ENCODE data around the gene TLX3.

The TLX3 gene

GRCh38 chr5:171306166-171306565, 2.9 kb upstream of the TLX3 start:
- no peak for DNase-seq

DNA sequence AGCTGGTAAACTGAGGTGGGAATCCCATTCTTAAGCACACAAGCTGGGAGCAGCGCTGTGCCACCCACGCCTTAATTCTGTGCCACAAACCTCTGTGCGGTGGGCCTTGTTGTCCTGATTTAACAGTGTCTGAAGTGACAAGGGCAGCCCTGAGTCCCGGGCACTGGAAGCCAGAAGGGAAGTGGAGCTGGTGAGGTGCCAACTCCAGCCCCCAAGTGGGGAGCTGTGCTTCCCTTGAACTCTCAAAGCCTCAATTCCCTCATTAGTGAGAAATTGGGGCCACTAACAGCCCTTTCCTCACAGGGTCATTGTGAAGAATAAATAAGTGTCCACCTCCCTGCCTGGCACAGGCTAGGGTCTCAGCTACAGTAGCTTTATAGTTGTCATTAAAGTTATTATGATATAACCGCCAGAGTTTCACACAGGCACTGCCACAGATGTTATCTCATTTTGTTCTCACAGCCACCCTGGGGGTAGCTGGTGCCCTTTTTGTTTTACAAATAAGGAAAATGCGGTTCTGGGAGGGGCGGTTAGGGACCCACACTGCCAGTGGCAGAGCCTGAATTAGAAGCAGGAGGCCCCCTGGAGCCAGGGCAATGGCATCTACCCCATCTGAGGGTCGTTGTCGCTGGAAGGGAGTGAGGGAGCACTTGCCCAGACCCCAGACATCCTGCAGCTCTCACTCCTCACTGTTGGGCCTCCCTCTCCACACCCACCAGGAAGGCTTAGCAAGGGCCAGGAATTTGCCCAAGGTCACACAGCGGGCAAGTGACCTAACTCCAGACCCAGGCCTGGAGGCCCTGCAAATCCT, 2.1 kb upstream of the TLX3 start:
- DNase-seq: no peak

- DNase-seq: no peak
Observed at GRCh38 chr5:171307789-171308452, 1.1 kb upstream of the TLX3 start.

DNA sequence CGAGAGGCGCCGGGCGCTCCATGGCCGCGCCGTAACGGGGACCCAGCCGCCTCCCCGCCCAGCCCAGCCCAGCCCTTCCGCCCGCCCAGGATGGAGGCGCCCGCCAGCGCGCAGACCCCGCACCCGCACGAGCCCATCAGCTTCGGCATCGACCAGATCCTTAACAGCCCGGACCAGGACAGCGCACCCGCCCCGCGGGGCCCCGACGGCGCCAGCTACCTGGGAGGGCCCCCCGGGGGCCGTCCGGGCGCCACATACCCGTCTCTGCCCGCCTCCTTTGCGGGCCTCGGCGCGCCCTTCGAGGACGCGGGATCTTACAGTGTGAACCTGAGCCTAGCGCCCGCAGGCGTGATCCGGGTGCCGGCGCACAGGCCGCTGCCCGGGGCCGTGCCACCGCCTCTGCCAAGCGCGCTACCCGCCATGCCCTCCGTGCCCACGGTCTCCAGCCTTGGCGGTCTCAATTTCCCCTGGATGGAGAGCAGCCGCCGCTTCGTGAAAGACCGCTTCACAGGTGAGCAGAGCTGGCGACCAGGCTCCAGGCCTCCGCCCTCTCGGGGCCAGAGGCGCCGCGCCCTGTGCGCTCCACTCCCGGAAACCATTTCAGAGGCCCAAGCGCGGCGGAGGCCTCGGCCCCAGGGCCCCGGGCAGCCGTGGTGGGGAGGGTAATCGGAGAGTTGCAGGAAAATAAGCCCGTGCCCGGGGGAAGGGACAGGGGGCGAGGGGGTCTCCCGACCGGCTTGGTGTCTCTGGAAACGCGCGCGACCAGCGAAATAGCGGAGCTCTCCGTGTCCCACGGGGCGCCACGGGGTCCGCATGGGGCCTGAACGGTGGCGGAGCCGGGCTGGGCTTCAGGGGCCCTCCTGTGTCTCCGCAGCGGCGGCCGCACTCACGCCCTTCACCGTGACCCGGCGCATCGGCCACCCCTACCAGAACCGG, 496 bp downstream of the TLX3 start:
- no peak for DNase-seq

GRCh38 chr5:171310212-171310818, 1.3 kb downstream of the TLX3 start:
- DNase-seq: no peak

DNA sequence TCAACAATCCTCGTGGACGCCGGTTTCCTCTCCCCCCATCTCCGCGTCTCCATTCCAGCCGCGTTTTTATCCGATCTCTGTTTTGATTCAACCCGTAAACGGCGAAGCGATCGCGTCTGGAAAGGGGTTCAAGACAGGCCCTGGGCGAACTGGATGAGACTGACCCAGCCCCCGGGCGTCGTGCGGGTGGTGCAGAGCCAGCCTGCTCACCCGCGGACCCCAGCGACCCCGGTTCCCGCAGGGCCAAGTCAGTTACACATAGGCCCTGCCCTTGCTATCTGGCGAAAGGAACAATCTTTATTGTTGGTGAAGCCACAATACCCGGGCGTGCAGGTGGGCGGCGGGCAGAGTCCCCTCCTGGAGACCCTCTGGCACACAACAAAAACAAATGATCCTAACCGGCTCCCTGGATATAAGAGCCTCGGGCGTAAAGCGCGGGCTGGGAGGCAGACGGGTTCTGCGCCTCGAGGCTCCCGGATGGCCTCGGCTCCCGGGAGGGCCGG, 1.8 kb downstream of the TLX3 start:
- DNase-seq: no peak

DNA sequence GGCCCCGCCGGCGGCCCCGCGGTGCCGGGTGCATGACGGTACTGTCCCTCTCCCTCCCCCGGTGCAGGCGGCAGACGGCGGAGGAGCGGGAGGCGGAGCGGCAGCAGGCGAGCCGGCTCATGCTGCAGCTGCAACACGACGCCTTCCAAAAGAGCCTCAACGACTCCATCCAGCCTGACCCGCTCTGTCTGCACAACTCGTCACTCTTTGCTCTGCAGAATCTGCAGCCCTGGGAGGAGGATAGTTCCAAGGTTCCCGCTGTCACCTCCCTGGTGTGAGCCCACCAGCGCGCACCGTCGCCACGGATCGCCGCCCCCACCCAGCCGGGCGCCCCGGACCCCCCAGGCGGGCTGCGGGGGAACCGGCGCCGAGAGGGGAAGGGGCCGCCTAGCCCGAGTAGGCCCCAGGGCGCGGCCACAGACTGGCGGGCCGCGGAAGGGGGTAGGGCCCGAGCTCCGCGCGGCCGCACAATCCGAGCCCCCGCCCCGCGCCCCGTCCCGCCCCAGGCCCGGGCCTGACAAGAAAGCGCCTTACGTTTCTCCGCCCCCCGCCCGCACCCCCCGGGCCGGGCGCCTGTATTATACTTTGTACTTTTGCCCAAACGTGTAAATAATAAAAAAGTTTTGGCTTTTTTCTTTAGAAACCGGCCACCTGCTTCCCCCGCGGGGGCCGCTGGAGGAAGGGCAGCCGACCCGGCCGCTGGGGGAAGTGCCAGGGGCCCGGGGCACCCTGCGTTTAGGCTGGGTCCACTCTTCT, 2.5 kb downstream of the TLX3 start:
- DNase-seq: no peak

DNA sequence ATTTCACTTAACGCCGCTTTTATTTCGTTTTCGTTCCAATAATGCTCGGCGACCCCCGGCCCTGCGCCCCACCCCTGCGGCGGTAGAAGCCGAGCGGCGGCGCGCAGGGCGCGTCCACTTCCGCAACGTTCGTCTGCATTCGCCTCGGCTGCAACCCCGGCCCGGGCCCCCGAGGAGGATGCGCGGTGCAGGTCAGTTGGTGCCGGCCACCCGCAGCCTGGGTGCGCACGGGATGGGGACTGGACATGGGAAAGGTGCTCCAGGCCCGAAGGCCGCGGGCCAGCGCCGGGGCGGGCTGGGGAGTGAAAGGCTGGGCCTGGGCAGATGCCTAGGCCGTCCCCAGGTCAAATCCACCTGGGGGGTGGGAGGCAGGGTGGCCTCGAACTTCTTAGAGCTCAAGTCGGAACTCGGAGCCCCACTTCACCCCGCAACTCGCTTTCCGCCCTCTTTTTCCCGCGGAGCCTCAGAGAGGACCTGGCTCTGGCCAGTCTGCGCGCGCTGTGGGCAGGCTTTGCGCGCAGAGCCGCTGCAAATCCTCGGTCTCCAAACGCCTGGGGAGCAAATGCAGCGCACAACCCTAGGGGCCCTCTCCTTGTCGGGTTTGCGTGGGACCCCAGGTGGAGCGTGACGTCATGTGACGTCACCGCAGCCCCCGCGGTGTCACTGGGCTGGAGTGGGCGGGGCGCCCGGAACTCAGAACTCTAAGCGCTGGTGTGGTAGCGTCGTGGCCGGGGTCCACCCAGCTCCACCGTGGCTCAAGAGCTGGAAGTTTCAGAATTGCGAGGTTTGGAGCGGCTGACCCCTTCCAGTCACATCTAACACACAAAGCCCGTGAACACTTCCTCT, 3.3 kb downstream of the TLX3 start:
- no peak for DNase-seq

DNA sequence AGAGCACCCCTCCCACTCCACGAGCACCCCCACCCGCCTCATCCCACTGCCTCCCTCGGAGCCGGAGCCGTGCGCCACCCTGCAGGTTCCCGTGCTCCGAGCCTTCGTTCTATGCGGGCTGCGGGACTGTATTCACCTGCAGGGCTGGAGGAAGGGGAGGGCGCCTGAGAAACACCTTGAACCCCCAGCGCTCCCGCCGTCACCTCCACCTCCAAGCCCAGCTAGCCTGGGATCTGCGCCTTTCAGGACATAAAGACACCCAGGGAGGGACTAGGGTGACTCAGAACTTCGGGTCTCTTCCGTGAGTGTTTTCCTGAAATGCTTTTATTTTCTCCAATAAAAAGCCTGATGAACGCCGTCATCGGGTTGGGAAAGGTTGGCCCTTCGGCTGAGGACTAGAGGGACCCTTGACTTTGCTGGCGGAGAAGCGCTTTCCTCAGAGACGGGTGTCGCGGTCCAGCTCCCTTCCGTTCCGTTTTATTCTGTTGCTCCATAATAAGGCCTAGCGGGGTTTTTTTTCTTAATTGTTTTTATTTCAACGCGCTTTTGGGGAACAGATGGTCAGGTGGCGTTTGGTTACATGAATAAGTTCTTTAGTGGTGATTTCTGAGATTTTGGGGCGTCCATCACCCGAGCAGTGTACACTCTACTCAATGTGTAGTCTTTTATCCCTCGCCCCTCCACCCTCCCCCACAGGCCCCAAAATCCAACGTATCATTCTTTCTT, 4.6 kb downstream of the TLX3 start:
- no peak for DNase-seq

GRCh38 chr5:171314728-171315385, 5.8 kb downstream of the TLX3 start:
- DNase-seq: no peak

- DNase-seq: no peak
Observed at GRCh38 chr5:171315386-171315891, 6.4 kb downstream of the TLX3 start.

- DNase-seq: no peak
Observed at GRCh38 chr5:171315925-171316257, 6.8 kb downstream of the TLX3 start.

GRCh38 chr5:171316258-171317121, 7.4 kb downstream of the TLX3 start:
- DNase-seq: no peak

GRCh38 chr5:171317230-171317629, 8.2 kb downstream of the TLX3 start:
- DNase-seq: no peak

- DNase-seq: no peak
Observed at GRCh38 chr5:171318026-171318425, 9.0 kb downstream of the TLX3 start.

DNA sequence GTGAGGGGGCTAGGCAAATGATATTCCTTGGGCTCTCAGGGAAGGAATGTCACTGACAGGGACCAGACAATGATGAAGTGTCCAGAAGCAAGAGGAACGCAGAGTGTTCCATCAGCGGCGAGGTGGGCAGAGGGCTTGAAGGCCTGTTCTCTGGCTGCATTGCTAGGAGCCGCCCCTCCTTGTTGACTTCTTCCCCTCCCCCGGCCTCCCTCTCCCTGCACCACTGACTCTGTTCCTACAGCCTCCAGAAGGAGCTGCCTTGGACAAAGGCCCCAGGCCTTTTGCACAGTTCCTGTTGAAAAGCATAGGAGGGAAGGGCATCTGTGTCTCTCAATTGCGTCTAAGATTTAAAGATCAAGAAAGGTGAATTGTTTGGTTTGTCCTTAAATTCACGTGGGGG, 12.4 kb downstream of the TLX3 start:
- DNase-seq: no peak

- no peak for DNase-seq
Observed at GRCh38 chr5:171322527-171322926, 13.5 kb downstream of the TLX3 start.

All from anterior cingulate cortex (tissue), 58 donors.